CD14-positive monocyte (primary cell): ENCODE data around the gene MERTK. TPM values are rescaled to one million over a fixed set of nuclear protein-coding genes. Genes with fewer than 3 reads are reported as not detected.
"Not testable (repeated sequence)": the region's sequence is repeated elsewhere in the genome, so short reads cannot be mapped to it uniquely, and the experiment has no call there.

Experiments used
- DNase-seq, 3 donors: peaks; one replicate each; pipeline ENCODE4 v3.0.0-alpha.2; 2011 to 2022
- H2AFZ ChIP-seq: 2 replicates; pipeline ENCODE4 v1.6.0; 2012; ENCODE audit warnings: mild to moderate bottlenecking, low read depth, low read length, inconsistent platforms; ENCODE audit not compliant: insufficient read depth, poor library complexity, severe bottlenecking
- H3K27ac ChIP-seq, 2 donors: 1 replicate in 1 of 2; 2 replicates in 1 of 2; pipeline ENCODE4 v1.5.1; 2012 to 2013; ENCODE audit warnings: low read length in 2 of 2, control low read depth in 1 of 2, inconsistent platforms in 1 of 2, low read depth in 1 of 2, mild to moderate bottlenecking in 1 of 2
- H3K27me3 ChIP-seq, 2 donors: one replicate each; pipeline versions ENCODE4 v1.6.0 to v1.6.1; 2011 to 2013; ENCODE audit warnings: low read length in 2 of 2; ENCODE audit not compliant: control insufficient read depth in 2 of 2, insufficient read depth in 2 of 2
- H3K36me3 ChIP-seq, 2 donors: replicated peaks in 1 of 2; 1 replicate in 1 of 2; 2 replicates in 1 of 2; pipeline versions ENCODE4 v1.5.1 to v1.6.1; 2012 to 2013; ENCODE audit warnings: low read length in 2 of 2, control low read depth in 1 of 2, inconsistent platforms in 1 of 2, mild to moderate bottlenecking in 1 of 2; ENCODE audit not compliant: insufficient read depth in 2 of 2, control insufficient read depth in 1 of 2
- H3K4me1 ChIP-seq, 2 donors: 1 replicate in 1 of 2; 2 replicates in 1 of 2; pipeline versions ENCODE4 v1.5.1 to v1.6.1; 2012 to 2013; ENCODE audit warnings: low read length in 2 of 2, control low read depth in 1 of 2, inconsistent platforms in 1 of 2, mild to moderate bottlenecking in 1 of 2, moderate library complexity in 1 of 2; ENCODE audit not compliant: insufficient read depth in 2 of 2, control insufficient read depth in 1 of 2
- H3K4me2 ChIP-seq: replicated peaks from 2 replicates; pipeline ENCODE3; 2012; ENCODE audit warnings: low read length, moderate library complexity, mild to moderate bottlenecking; ENCODE audit not compliant: poor library complexity, severe bottlenecking; ENCODE audit errors: extremely low read depth
- H3K4me3 ChIP-seq, 3 experiments: fragments of 200-600 bp in 1 of 3; sonication (generic) in 1 of 3; replicated peaks in 1 of 3; 1 replicate in 2 of 3; 2 replicates in 1 of 3; pipeline ENCODE4 v1.5.1; 2011 to 2013; ENCODE audit warnings: low read length in 3 of 3, mild to moderate bottlenecking in 3 of 3, control low read depth in 2 of 3, low read depth in 2 of 3, inconsistent platforms in 1 of 3, moderate library complexity in 1 of 3
- H3K79me2 ChIP-seq: 2 replicates; pipeline ENCODE4 v1.6.0; 2012; ENCODE audit warnings: mild to moderate bottlenecking, control low read depth, inconsistent platforms, low read length, moderate library complexity; ENCODE audit not compliant: insufficient read depth
- H3K9ac ChIP-seq: 2 replicates; pipeline ENCODE4 v1.6.0; 2017; ENCODE audit warnings: low read length, mild to moderate bottlenecking; ENCODE audit not compliant: insufficient read depth, poor library complexity, severe bottlenecking
- H3K9me3 ChIP-seq, 2 donors: replicated peaks in 1 of 2; 1 replicate in 1 of 2; 2 replicates in 1 of 2; pipeline versions ENCODE4 v1.5.1 to v1.6.1; 2012 to 2013; ENCODE audit warnings: low read length in 2 of 2, control low read depth in 1 of 2; ENCODE audit not compliant: control insufficient read depth in 1 of 2, insufficient read depth in 1 of 2
- H4K20me1 ChIP-seq: 2 replicates; pipeline ENCODE4 v1.6.0; 2012; ENCODE audit warnings: mild to moderate bottlenecking, low read length, control low read depth, moderate library complexity; ENCODE audit not compliant: insufficient read depth
- H3K27ac Mint-ChIP-seq, 7 donors: one replicate each; pipeline ENCODE4 v1.8.0; 2020; ENCODE audit warnings: mild to moderate bottlenecking in 7 of 7, mixed read lengths in 7 of 7, moderate library complexity in 6 of 7, inconsistent platforms in 2 of 7
- H3K27me3 Mint-ChIP-seq, 3 donors: one replicate each; pipeline ENCODE4 v1.8.0; 2021 to 2022; ENCODE audit warnings: low read depth in 3 of 3, mild to moderate bottlenecking in 3 of 3, mixed read lengths in 3 of 3, moderate library complexity in 3 of 3, inconsistent platforms in 1 of 3
- H3K36me3 Mint-ChIP-seq, 2 donors: one replicate each; pipeline ENCODE4 v1.8.0; 2020; ENCODE audit warnings: mixed read lengths in 2 of 2, inconsistent platforms in 1 of 2, mild to moderate bottlenecking in 1 of 2
- H3K4me1 Mint-ChIP-seq: one replicate; pipeline ENCODE4 v1.8.0; 2020; ENCODE audit warnings: mild to moderate bottlenecking, mixed read lengths
- H3K4me3 Mint-ChIP-seq, 2 donors: one replicate each; pipeline ENCODE4 v1.8.0; 2020; ENCODE audit warnings: mild to moderate bottlenecking in 2 of 2, mixed read lengths in 2 of 2, moderate library complexity in 1 of 2
- H3K9me3 Mint-ChIP-seq, 7 donors: one replicate each; pipeline ENCODE4 v1.8.0; 2020 to 2022; ENCODE audit warnings: mixed read lengths in 7 of 7, mild to moderate bottlenecking in 6 of 7, moderate library complexity in 6 of 7, inconsistent platforms in 2 of 7
- WGBS: methylation state at CpG from one replicate; pipeline ENCODE4 v1.1.5; 2013; ENCODE audit warnings: missing lambda C conversion rate; ENCODE audit not compliant: insufficient coverage; 5-methylcytosine and 5-hydroxymethylcytosine counted together
- intact Hi-C, 2 donors: fragments of 100-400 bp; cut with micrococcal nuclease; formaldehyde crosslinking; loops; one replicate each; pipeline versions ENCODE4 v1.15.0 to v1.15.1; 2023
- polyA plus RNA-seq, 3 donors: library from polyadenylated mRNA; depleted of rRNA in 1 of 3; unstranded in 2 of 3; stranded (reverse) in 1 of 3; fragments of 300-500 nt in 2 of 3; fragments of >200 nt in 1 of 3; fragmentation: Illumina TruSeq in 2 of 3; gene quantifications; 1 replicate in 2 of 3; 2 replicates in 1 of 3; pipeline ENCODE4 v1.2.3, GENCODE V29; 2012 to 2021

MERTK gene
- polyA plus RNA-seq, 3 donors: 4.1 to 17.0 (median 4.2) TPM

GRCh38 chr2:111860005-111860404, 38.4 kb upstream of the MERTK start:
- WGBS: no CpG with 5 or more reads among the region's 3 CpGs
- H3K4me3 Mint-ChIP-seq, H3K27me3 ChIP-seq, H3K27ac ChIP-seq, H3K4me3 ChIP-seq, H3K27me3 Mint-ChIP-seq, H2AFZ ChIP-seq, H4K20me1 ChIP-seq, H3K4me2 ChIP-seq, intact Hi-C loops, H3K27ac Mint-ChIP-seq, H3K9me3 Mint-ChIP-seq, DNase-seq, H3K79me2 ChIP-seq, H3K9me3 ChIP-seq, H3K4me1 ChIP-seq, H3K4me1 Mint-ChIP-seq, H3K9ac ChIP-seq: not testable (repeated sequence)
- H3K36me3 ChIP-seq: peaks cover 0 to 26% of the 10 kb centered on the region in 2 donors
- H3K36me3 Mint-ChIP-seq: peaks cover 33 to 41% of the 10 kb centered on the region in 2 donors

GRCh38 chr2:111865124-111865523, 33.3 kb upstream of the MERTK start:
- H3K27ac ChIP-seq, H3K4me1 Mint-ChIP-seq, DNase-seq, H4K20me1 ChIP-seq, H3K4me1 ChIP-seq, H3K9ac ChIP-seq, H3K9me3 ChIP-seq, H3K27me3 ChIP-seq, H3K4me2 ChIP-seq, H2AFZ ChIP-seq, H3K4me3 ChIP-seq, intact Hi-C loops, H3K27ac Mint-ChIP-seq, H3K79me2 ChIP-seq, H3K27me3 Mint-ChIP-seq, H3K9me3 Mint-ChIP-seq, H3K4me3 Mint-ChIP-seq: not testable (repeated sequence)
- WGBS: no CpG with 5 or more reads among the region's 3 CpGs
- peaks cover 33 to 46% of the 10 kb centered on the region in 2 donors for H3K36me3 Mint-ChIP-seq
- H3K36me3 ChIP-seq: peaks cover 0 to 21% of the 10 kb centered on the region in 2 donors

DNA sequence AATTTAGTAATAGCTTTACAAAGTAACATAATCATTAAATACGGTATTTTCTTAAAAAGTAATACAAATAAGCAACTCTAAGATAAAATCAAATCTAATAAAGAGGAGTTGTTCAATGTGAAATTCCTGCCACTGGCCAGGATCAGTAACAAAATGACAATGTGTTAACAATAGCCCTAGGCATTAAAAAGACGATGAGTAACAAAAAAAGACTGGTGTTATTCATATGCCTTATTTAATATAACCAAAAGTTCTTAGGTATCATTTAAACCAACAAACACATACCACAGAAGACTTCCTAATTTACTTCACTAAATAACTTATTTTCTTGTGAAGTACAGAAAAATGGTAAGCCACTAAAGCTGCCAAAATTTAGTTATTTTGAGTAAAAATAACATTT, 25.6 kb upstream of the MERTK start:
- WGBS: no CpG with 5 or more reads among the region's 2 CpGs
- H3K4me2 ChIP-seq, H3K27me3 ChIP-seq, H4K20me1 ChIP-seq, H3K9me3 ChIP-seq, H3K9me3 Mint-ChIP-seq, DNase-seq, H3K4me1 Mint-ChIP-seq, H3K79me2 ChIP-seq, H3K9ac ChIP-seq, H3K4me3 Mint-ChIP-seq, H2AFZ ChIP-seq, H3K4me1 ChIP-seq, intact Hi-C loops, H3K27me3 Mint-ChIP-seq, H3K27ac ChIP-seq, H3K4me3 ChIP-seq, H3K27ac Mint-ChIP-seq: not testable (repeated sequence)
- peaks cover 50 to 54% of the 10 kb centered on the region in 2 donors for H3K36me3 Mint-ChIP-seq
- peaks cover 8 to 44% of the 10 kb centered on the region in 2 donors for H3K36me3 ChIP-seq
